ENCODE data around the gene MYBBP1A. TPM values are rescaled to one million over a fixed set of nuclear protein-coding genes. Genes with fewer than 3 reads are reported as not detected.

MYBBP1A gene
- total and polyA plus RNA-seq, 2 of the 4 experiments (the other 2 are of a cell fraction) = 22.6 to 45.9 TPM

DNA sequence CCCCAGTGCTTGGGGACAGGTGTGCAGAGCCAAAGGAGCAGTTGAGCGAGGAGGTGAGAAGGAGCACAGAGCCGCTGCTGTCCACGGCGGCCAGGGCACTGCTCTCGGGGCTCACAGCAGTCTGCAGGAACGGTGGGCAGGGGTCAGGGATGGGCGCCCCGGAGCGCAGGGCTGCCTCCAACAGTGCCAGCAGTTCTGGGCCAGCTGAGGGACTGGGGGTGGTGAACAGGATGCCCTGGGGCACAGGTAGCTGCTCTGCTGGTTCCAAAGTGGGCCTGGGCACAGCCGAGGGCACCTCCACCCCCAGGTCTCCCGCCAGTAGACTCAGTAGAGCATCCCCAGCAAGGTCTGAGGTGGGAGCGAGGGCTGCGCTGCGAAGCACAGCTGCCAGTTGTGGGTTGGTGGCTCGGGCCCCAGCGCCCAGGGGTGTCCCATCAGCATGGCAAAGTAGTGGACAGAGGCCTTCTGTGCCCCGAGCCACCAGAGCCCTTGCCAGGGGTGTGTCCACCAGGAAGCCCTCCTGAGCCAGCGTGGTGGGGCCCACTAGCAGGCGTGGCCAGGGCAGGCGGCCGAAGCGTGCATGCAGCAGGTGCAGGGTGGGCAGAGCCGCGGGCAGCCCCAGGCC is 3.3 kb upstream of the MYBBP1A start:
- no peak overlapping the region for H4K5ac ChIP-seq (ENCODE audit: low read depth, low read length)
- TF ChIP-seq, protein P1, sequence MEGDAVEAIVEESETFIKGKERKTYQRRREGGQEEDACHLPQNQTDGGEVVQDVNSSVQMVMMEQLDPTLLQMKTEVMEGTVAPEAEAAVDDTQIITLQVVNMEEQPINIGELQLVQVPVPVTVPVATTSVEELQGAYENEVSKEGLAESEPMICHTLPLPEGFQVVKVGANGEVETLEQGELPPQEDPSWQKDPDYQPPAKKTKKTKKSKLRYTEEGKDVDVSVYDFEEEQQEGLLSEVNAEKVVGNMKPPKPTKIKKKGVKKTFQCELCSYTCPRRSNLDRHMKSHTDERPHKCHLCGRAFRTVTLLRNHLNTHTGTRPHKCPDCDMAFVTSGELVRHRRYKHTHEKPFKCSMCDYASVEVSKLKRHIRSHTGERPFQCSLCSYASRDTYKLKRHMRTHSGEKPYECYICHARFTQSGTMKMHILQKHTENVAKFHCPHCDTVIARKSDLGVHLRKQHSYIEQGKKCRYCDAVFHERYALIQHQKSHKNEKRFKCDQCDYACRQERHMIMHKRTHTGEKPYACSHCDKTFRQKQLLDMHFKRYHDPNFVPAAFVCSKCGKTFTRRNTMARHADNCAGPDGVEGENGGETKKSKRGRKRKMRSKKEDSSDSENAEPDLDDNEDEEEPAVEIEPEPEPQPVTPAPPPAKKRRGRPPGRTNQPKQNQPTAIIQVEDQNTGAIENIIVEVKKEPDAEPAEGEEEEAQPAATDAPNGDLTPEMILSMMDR (conservative IDR thresholded peaks at IDR 0.05; ENCODE audit: low read depth, low read length) = no peak
- no peak for TF ChIP-seq NFE2L2 (IDR thresholded peaks at IDR 0.05; ENCODE audit: low read depth, low read length)
- TF ChIP-seq FOS (IDR thresholded peaks at IDR 0.05; ENCODE audit: low read depth, low read length) = no peak
- TF ChIP-seq CHD1 (IDR thresholded peaks at IDR 0.05; ENCODE audit: low read depth, low read length) = no peak
- no peak for TF ChIP-seq ELK1 (IDR thresholded peaks at IDR 0.05; ENCODE audit: borderline replicate concordance, low read depth, low read length)
- TF ChIP-seq POLR2A (IDR thresholded peaks at IDR 0.05; ENCODE audit: low read depth, low read length) = no peak
- TF ChIP-seq CEBPB (IDR thresholded peaks at IDR 0.05; ENCODE audit: low read depth, low read length) = no peak
- TF ChIP-seq MAFK (IDR thresholded peaks at IDR 0.05; ENCODE audit: low read depth, low read length) = no peak
- no peaks in the 10 kb centered on the region for H4K20me1 ChIP-seq (ENCODE audit: insufficient read depth, low read length)
- dilution Hi-C loops (cut with HindIII; ENCODE audit: low sequenced_read_pairs, unreplicated experiment) (no loop called here), in situ Hi-C loops (cut with MboI; ENCODE audit: low sequenced_read_pairs) (loop anchor here (10.0 kb wide), 1 partner anchor 64 kb away; the partner anchor contains the start of gene SPNS2), intact Hi-C loops (cut with micrococcal nuclease) (loop anchor here (5.0 kb wide), 1 partner anchor 136 kb away; no protein-coding TSS in a partner anchor)
- no peak overlapping the region for H3K4ac ChIP-seq (ENCODE audit: low read depth, low read length)
- peaks cover 5% of the 10 kb centered on the region; the same call in 1 of the 2 replicates for H3K27me3 ChIP-seq (ENCODE audit: control insufficient read depth, insufficient read depth, low read length)
- no peak overlapping the region for H3K4me2 ChIP-seq (ENCODE audit: low read depth, low read length)
- H3K9me1 ChIP-seq (ENCODE audit: insufficient read depth, low read length) = 0 out of 2 replicates have a peak, but pooled peaks cover 2% of the 10 kb centered on the region
- no peak overlapping the region for H3K14ac ChIP-seq (replicated peaks; ENCODE audit: low read depth, low read length)
- ATAC-seq (ENCODE audit: low read depth) (no peak), DNase-seq (no peak)
- H2AFZ ChIP-seq (replicated peaks; ENCODE audit: low read length, poor library complexity) = no peak overlapping the region
- no peak overlapping the region for H3K9ac ChIP-seq (ENCODE audit: low read depth, low read length)
- 94% methylated on average over 11 of the region's 24 CpGs; no CpG with 5 or more reads in 1 of the 2 experiments for WGBS, 2 experiments (ENCODE audit: extremely low coverage in 2 of 2, insufficient read length in 1 of 2)
- no peak overlapping the region for H3K23ac ChIP-seq (ENCODE audit: low read depth, low read length)
- H3K4me1 ChIP-seq (ENCODE audit: control insufficient read depth, insufficient read depth, low read length) = peaks cover 8% of the 10 kb centered on the region
- H3K56ac ChIP-seq (ENCODE audit: extremely low read depth, insufficient read depth, low read length) = no peak overlapping the region
- CTCF ChIA-PET = no interaction called here
- H2BK15ac ChIP-seq (ENCODE audit: low read depth, low read length) = no peak overlapping the region
- H4K8ac ChIP-seq (ENCODE audit: low read depth in 2 of 2, low read length in 2 of 2) = no peak overlapping the region
- no TSS peak for BruUV-seq (replicated peaks)
- no peak overlapping the region for H2AK5ac ChIP-seq (ENCODE audit: low read depth, low read length)
- no peak overlapping the region for H2AK9ac ChIP-seq (replicated peaks; ENCODE audit: low read depth, low read length, poor library complexity)
- no peaks in the 10 kb centered on the region for H3K9me3 ChIP-seq (ENCODE audit: control insufficient read depth, insufficient read depth, low read length)
- H2BK120ac ChIP-seq (ENCODE audit: low read depth, low read length) = no peak overlapping the region
- H2BK20ac ChIP-seq (ENCODE audit: low read depth, low read length) = no peak overlapping the region
- no peak overlapping the region for H3K18ac ChIP-seq (ENCODE audit: low read depth, low read length)
- H3K27ac ChIP-seq (ENCODE audit: insufficient read depth, low read length) = no peak overlapping the region
- no peaks in the 10 kb centered on the region for H3K36me3 ChIP-seq (ENCODE audit: control insufficient read depth, insufficient read depth, low read length)
- H2BK5ac ChIP-seq (ENCODE audit: low read depth, low read length, poor library complexity, severe bottlenecking) = no peak overlapping the region
- POLR2A ChIA-PET (ENCODE audit: unreplicated experiment) = no interaction called here
- H3K79me1 ChIP-seq (ENCODE audit: low read depth in 1 of 2, low read length in 2 of 2) = peaks cover 9 to 17% of the 10 kb centered on the region in 2 experiments
- H4K91ac ChIP-seq (ENCODE audit: insufficient read depth, low read depth, low read length) = no peak overlapping the region
- H3K4me3 ChIP-seq (ENCODE audit: insufficient read depth, low read depth, low read length) = no peak overlapping the region
